Ammon's horn (tissue), 1 donor: ENCODE data around the gene A2ML1.
"Not testable (repeated sequence)": the region's sequence is repeated elsewhere in the genome, so short reads cannot be mapped to it uniquely, and the experiment has no call there.

Experiments
- DNase-seq: peaks from one replicate; pipeline ENCODE4 v3.0.0-alpha.2; 2016; ENCODE audit warnings: low spot score

The A2ML1 gene

DNA sequence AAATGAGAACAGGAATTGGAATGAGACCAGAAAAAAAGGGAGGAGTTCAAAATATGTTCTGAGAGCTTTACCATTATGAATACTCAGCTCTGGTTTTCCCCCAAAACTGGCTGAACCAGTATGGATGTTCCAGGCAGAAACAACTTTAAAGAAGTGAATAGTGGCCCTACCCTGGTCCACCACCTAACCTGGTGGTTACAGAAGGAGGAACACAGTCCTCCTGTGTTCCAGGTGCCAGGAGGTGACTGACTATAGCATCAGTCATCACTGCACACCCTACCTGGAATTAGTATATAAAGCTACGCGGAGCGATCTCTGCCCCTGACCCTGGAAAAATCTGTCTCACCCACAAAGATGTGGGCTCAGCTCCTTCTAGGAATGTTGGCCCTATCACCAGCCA is at the start of gene A2ML1:
Gene A2ML1 (plus strand): TSS at position 324 of the 400 bp plus-strand sequence. CDS start 31 bp downstream, at position 355.
- DNase-seq, result no peak

GRCh38 chr12:8773461-8773860 is 49.0 kb upstream of the A2ML1 start:
- DNase-seq, result no peak

GRCh38 chr12:8779281-8779680 is 43.1 kb upstream of the A2ML1 start:
- DNase-seq, result no peak

DNA sequence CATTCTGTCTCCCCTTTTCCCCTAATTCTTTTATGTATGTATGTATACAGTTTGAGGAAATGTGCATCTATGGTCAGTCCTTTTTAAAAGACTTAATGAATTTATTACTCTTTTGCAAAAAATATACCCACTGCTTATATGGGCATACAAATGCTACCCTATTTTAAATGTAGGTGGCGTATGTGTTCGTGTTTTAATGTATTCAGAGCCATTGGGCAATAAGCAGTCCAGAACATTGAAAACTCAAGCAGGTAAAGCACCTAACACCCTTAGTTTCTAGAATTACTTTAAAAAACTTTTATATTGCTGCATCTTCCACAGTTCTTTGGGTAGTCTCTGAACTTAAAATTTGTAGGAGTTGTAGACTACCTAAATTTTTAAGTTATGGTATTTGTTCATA is 42.6 kb upstream of the A2ML1 start:
- no peak for DNase-seq

DNA sequence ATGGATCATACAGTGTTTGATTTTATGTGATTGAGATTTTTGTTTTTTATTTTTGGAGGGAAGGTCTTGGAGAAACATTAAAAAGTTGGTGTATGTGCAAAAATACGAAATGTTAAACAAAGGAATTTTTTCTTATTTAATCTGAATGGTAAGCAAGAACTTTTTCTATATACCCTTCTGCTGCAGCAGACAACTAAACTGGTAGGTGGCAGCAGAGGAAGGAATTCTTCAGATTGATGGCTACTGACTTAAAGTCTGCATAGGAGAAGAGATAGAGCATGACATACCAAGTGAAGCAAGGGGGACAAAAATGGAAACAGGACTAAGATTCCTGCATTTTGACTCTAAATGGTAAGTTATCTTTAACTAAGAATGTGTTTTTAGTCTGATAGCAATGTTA is 42.0 kb upstream of the A2ML1 start:
- DNase-seq, result peak; percentile 50

GRCh38 chr12:8781381-8782127 is 40.9 kb upstream of the A2ML1 start:
- DNase-seq, result peak; percentile 8

DNA sequence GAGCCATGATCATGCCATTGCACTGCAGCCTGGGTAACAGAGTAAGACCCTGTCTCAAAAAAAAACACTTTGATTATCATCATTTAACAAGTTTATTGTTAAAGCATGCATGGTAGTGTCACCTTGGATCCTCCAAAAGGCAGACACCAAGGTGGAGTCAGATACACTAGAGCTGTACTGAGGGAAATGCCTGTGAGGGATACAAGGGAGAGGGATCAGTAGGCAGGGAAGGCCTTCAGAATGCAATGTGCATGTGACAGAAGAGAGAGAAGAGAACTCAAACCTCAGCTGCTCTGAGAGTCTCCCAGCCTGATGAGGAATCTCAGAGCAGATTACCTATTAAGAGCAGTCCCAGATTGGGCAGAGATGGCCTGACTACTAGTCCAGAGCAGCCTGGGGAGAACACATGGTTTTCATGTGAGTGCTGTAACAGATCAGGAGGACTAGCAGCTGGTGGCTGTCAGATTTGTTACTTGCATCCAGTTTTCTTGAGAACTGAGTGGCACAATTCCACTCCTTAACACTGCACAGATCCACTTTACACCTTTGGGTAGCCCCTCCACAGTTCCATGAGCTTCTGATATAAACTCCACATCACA is 38.0 kb upstream of the A2ML1 start:
- DNase-seq, result no peak

DNA sequence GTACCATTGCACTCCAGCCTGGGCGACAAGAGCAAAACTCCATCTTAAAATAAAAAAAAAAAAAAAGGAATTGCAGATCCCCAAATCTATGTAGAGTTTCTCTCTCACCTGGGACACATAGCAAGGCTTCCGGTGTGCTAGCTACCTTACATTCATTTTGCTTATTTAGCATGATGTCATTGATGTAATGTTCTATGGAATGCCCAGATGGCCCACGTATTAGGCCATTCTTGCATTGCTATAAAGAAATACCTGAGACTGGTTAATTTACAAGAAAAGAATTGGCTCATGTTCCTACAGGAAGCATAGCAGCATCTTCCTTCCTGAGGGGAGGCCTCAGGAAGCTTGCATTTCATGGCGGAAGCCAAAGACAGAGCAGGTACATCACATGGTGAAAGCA is 36.9 kb upstream of the A2ML1 start:
- DNase-seq, result no peak

GRCh38 chr12:8787206-8787605 is 35.2 kb upstream of the A2ML1 start:
- not testable (repeated sequence) for DNase-seq

DNA sequence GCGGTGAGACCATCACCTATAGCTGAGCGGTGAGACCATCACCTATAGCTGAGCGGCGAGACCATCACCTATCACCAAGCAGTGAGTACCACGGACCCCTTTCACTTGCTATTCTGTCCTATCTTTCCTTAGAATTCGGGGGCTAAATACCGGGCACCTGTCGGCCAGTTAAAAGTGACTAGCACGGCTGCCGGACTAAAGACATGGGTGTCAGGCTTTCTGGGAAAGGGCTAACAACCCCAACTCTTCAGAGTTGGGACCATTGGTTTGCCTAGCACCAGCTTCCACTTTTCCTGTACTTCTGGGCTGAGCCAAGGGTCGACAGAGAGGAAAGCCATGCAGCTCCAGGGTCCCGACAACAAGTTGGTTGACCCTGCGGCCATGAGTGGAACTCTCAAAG is 33.7 kb upstream of the A2ML1 start:
- DNase-seq, result not testable (repeated sequence)

GRCh38 chr12:8789341-8790013 is 32.9 kb upstream of the A2ML1 start:
- DNase-seq, result not testable (repeated sequence)

DNA sequence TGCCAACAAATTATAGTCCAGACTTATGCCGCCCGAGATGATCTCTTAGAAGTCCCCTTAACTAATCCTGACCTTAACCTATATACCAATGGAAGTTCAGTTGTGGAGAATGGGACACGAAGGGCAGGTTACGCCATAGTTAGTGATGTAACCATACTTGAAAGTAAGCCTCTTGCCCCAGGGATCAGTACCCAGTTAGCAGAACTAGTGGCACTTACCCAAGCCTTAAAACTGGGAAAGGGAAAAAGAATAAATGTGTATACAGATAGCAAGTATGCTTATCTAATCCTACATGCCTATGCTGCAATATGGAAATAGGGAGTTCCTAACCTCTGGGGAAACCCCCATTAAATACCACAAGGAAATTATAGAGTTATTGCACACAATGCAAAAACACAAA is 29.2 kb upstream of the A2ML1 start:
- not testable (repeated sequence) for DNase-seq

GRCh38 chr12:8794611-8795010 is 27.8 kb upstream of the A2ML1 start:
- not testable (repeated sequence) for DNase-seq

DNA sequence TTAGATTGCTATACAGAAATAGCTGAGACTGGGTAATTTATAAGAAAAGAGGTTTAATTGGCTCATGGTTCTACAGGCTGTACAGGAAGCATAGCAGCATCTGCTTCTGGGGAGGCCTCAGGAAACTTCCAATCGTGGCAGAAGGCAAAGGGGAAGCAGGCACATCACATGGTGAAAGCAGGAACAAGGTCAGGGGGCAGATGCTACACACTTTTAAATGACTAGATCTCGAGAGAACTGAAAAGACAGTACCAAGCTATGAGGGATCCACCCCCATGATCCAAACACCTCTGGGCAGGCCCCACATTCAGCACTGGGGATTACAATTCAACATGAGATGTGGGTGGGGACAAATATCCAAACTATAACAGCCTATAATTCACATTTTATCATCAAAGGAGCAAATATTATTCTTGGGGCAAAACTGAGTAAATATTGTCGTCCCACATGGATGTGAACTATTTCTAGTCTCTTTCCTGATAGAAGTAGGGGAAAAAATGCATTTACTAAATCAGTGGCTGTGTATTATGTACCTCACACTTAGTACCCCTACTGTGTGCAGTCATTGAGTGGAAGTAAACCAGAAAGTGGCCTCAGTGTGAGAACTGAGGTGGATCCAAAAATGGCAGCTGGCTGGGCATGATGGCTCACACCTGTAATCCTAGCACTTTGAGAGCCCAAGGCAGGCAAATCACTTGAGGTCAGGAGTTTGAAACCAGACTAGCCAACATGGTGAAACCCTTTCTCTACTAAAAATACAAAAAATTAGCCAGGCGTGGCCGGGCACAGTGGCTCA is 25.4 kb upstream of the A2ML1 start:
- DNase-seq, result no peak

DNA sequence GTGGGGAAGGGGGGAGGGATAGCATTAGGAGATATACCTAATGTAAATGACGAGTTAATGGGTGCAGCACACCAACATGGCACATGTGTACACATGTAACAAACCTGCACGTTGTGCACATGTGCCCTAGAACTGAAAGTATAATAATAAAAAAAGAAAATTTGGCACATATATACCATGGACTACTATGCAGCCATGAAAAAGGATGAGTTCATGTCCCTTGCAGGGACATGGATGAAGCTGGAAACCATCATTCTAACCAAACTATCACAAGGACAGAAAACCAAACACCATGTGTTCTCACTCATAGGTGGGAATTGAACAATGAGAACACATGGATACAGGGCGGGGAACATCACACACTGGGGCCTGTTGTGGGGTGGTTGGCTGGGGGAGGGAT is 21.2 kb upstream of the A2ML1 start:
- not testable (repeated sequence) for DNase-seq

GRCh38 chr12:8804833-8805232 is 17.6 kb upstream of the A2ML1 start:
- not testable (repeated sequence) for DNase-seq

DNA sequence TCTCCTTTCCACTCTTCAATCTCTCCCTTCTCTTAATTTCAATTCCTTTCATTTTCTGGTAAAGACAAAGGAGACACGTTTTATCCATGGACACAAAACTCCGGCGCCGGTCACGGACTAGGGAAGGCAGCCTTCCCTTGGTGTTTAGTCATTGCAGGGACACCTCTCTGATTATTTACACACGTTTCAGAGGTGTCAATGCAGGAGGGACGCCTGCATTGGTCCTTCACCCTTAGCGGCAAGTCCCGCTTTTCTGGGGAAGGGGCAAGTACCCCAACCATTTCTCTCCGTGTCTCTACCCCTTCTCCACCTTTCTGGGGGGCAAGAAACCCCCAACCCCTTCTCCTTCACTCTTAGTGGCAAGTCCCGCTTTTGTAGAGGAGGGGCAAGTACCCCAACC is 16.9 kb upstream of the A2ML1 start:
- DNase-seq, result not testable (repeated sequence)

- not testable (repeated sequence) for DNase-seq
Measured at GRCh38 chr12:8807084-8807483, 15.3 kb upstream of the A2ML1 start.

GRCh38 chr12:8810112-8810511 is 12.3 kb upstream of the A2ML1 start:
- not testable (repeated sequence) for DNase-seq

- DNase-seq, result no peak
Measured at GRCh38 chr12:8813572-8814357, 8.7 kb upstream of the A2ML1 start.

- no peak for DNase-seq
Measured at GRCh38 chr12:8816448-8817050, 5.9 kb upstream of the A2ML1 start.
